NCI-H187 (cell line): ENCODE data around the gene SIN3B.

Experiments
- DNase-seq, 2 experiments: peaks; one replicate each; lab custom pipeline; 2025; lab: John Stamatoyannopoulos, UW

SIN3B gene

GRCh38 chr19:16911046-16911445 lies 81.8 kb downstream of the SIN3B start:
- no peak for DNase-seq

GRCh38 chr19:16912780-16913179 lies 83.6 kb downstream of the SIN3B start:
- DNase-seq = no peak

GRCh38 chr19:16914421-16914820 lies 85.2 kb downstream of the SIN3B start:
- no peak for DNase-seq

GRCh38 chr19:16915135-16915534 lies 85.9 kb downstream of the SIN3B start:
- DNase-seq = no peak

- no peak for DNase-seq
Observed at GRCh38 chr19:16915734-16916133, 86.5 kb downstream of the SIN3B start.

GRCh38 chr19:16917401-16917800 lies 88.2 kb downstream of the SIN3B start:
- no peak for DNase-seq

- no peak for DNase-seq
Observed at GRCh38 chr19:16919496-16919895, 90.3 kb downstream of the SIN3B start.

GRCh38 chr19:16920816-16921529 lies 91.8 kb downstream of the SIN3B start:
- DNase-seq = no peak

- DNase-seq = no peak
Observed at GRCh38 chr19:16921766-16922591, 92.8 kb downstream of the SIN3B start.

- no peak for DNase-seq
Observed at GRCh38 chr19:16922592-16922934, 93.4 kb downstream of the SIN3B start.

GRCh38 chr19:16922949-16923348 lies 93.8 kb downstream of the SIN3B start:
- DNase-seq = no peak

GRCh38 chr19:16927883-16928282 lies 98.7 kb downstream of the SIN3B start:
- DNase-seq = no peak

GRCh38 chr19:16928351-16928750 lies 99.2 kb downstream of the SIN3B start:
- no peak for DNase-seq

- no peak for DNase-seq
Observed at GRCh38 chr19:16928916-16929315, 99.7 kb downstream of the SIN3B start.
